Occipital lobe (tissue), 2 donors: ENCODE data around the gene C2orf92. TPM values are rescaled to one million over a fixed set of nuclear protein-coding genes. Genes with fewer than 3 reads are reported as not detected.
A peak's percentile ranks its signal among the peaks of the same experiment; 100 is the strongest.
"Not testable (repeated sequence)": the region's sequence is repeated elsewhere in the genome, so short reads cannot be mapped to it uniquely, and the experiment has no call there.

ENCODE experiments used
- DNase-seq: peaks from one replicate; lab custom pipeline; 2025; lab: John Stamatoyannopoulos, UW
- total RNA-seq: library from RNA; depleted of rRNA; stranded (reverse); fragments of >200 nt; gene quantifications from one replicate; pipeline ENCODE4 v1.2.3, GENCODE V29; 2014

C2orf92 gene
- total RNA-seq, 1 donor from 2014 or later, result 3.6 TPM

- DNase-seq, result no peak
Measured at GRCh38 chr2:97693476-97693875, 24.0 kb downstream of the C2orf92 start.

DNA sequence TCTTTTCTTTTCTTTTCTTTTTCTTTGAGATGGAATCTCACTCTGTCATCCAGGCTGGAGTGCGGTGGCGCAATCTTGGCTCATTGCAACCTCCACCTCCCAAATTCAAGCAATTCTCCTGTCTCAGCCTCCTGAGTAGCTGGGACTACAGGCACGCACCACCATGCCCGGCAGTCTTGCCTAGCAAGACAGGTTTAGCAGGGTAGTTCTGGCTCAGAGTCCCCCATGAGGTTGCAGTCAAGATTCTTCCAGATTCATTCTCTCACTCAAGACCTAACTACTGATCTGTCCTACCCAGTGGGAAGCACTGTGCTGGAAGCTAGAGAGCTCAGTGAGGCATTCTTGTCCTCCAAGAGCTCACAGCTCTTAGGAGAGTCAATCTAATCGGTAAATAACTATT lies 26.2 kb downstream of the C2orf92 start:
- DNase-seq, result no peak

GRCh38 chr2:97697252-97698235 lies 28.0 kb downstream of the C2orf92 start:
- DNase-seq, result peak; percentile 72

- no peak for DNase-seq
Measured at GRCh38 chr2:97698530-97698929, 29.0 kb downstream of the C2orf92 start.

- peak; percentile 16 for DNase-seq
Measured at GRCh38 chr2:97699765-97700444, 30.4 kb downstream of the C2orf92 start.

GRCh38 chr2:97701186-97701585 lies 31.7 kb downstream of the C2orf92 start:
- DNase-seq, result no peak

- no peak for DNase-seq
Measured at GRCh38 chr2:97701851-97702465, 32.4 kb downstream of the C2orf92 start.

DNA sequence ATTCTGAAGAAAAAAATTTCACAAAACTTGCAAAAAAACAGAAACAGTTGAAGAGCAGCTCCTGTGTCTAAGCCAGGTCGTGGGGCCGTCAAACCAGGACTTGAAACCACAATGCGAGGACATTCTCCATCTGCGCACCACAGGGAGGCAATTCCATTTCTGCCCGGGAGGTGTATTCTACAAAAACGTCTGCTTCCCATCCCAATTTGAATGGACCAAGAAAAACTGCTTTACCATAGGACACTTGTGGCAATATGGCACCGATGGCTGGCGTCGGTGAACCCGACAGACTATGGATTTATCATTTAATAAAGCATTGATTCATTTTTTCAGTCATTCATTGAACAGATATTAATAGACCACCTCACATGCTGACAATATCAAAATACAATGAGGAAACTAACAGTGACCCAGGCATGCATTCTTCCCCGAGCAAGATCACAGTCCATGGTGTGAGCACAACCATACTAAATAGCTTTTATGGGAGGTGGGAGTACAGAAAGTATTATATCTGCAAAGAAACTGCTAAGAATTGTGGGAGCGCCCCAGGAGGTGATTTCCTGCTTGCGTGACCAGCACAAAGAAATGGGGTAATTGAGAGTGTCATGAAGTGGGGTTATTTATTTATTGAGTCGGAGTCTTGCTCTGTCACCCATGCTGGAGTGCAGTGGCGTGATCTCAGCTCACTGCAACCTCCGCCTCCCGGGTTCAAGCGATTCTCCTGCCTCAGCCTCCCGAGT lies 33.4 kb downstream of the C2orf92 start:
- no peak for DNase-seq

GRCh38 chr2:97703741-97704140 lies 34.2 kb downstream of the C2orf92 start:
- DNase-seq, result no peak

DNA sequence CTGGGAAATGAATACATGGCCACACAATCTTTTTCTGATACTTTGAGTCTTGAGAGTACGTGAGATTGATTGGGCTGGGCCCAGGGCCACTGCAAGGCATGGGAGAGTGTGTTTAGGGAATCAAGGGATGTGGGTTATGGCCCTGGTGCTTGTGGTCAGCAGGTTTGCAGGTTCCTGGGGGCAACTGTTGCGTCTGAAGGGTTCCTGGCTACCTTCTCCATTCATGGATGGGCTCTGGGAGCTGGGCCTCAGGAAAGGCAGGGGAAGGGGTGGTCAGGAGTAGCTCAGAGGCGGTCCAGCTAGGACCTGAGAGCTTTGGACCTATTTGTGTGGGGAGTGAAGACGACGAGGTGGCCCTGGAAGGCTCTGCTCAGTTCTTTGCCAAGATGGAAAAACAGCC lies 35.5 kb downstream of the C2orf92 start:
- DNase-seq, result no peak

GRCh38 chr2:97706112-97706511 lies 36.6 kb downstream of the C2orf92 start:
- DNase-seq, result no peak

DNA sequence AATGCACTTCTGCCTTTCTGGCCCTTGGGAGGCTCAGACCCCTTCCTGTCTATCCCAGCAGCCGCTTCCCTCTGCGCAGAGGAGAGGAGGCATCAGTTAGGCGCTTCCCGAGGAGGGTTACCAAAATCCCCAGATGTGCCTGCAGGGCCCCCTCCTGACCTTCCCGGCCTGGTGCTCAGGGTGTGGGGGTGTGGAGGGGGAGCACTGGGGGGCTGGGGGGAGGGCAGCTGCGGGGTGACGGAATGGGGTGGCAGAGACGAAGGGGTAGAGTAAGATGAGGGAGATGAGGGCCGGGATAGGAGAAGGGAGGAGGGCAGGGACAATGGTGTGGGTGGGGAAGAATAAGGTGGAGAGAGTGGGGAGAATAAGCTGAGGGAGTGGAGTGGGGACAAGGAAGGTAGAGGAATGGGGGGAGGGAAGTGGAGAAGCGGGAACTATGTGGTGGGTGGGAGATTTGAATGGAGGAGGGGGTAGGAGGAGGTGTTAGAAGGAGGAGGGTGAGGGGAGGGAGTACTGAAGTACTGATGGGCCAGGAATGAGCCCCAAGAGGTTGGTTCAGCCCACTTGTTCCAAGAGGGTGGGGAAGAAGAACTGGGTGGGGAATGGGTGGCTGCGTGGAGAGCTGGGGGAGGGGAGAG lies 37.3 kb downstream of the C2orf92 start:
- no peak for DNase-seq

GRCh38 chr2:97707362-97708047 lies 38.0 kb downstream of the C2orf92 start:
- DNase-seq, result no peak

DNA sequence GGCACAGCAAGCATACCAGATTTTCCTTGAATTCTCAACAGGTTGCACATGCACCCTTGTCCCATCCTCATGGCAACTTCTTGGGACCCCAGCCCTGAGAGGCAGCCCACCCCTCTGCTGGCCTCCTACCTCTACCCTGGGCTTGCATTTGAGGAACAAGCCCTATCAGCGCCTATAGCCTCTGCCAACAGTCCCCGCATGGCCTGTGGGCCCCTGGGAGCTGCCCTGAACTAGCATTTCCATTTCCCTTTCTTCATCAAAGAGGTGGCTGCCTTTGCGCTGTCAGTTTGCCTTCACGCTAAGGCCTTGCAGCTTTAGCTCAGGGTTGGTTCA lies 38.5 kb downstream of the C2orf92 start:
- DNase-seq, result no peak

- DNase-seq, result no peak
Measured at GRCh38 chr2:97708608-97709007, 39.1 kb downstream of the C2orf92 start.

- no peak for DNase-seq
Measured at GRCh38 chr2:97711394-97711711, 41.8 kb downstream of the C2orf92 start.

DNA sequence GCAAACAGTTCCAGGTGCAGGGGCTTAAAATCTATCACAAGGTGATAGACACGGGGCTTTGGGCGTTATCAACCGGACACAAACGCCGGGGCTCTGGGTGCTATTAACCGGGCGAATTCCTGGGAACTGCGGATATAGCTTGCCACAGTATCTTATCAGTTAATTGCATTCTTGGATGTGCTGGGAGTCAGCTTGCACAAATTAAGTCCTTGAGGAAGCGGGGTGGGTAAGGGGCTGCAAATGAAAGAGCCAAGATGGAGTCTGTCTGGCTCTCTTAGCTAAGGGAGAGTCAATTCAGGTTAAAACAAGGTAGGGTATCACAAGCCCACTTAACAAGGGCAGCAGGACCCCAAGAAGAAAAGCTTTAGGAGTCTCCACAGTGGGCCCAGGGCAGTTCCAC lies 42.7 kb downstream of the C2orf92 start:
- DNase-seq, result not testable (repeated sequence)

DNA sequence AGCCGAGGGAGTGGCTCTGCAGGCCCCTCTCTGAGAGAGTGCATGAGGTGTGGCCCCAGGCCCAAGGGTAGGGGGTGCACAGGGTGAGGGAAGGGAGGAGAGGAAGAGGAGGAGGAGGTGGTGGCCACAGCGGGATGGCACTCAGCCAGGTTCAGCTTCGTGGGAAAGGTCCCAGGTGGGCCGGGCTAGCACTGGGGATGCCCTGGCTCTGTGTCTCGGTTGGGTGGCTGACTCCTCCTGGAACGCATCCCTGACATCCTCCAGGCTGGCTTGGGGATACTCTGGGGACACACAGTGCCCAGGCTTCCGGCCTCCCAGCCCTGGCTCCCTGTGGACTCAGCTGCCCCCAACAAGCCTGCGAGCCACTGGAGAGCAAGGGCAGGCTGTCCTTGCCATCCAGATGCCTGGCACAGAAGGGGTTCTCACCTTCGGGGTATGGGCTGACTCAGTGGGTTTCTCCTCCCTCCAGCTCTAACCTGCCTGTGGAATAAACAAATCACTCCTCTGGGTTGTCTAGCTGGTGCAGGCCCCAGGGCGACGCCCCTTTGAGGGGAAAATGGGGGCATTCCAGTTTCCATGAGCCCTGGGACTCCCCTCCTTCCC lies 43.3 kb downstream of the C2orf92 start:
- no peak for DNase-seq

- no peak for DNase-seq
Measured at GRCh38 chr2:97713296-97714083, 44.0 kb downstream of the C2orf92 start, which contains the start of gene ZAP70. ZAP70 (plus strand) TSS chr2:97713576; CDS start chr2:97724037, 10,461 bp downstream.
